Adipocyte (in vitro differentiated cells): ENCODE results near the gene BARX1.

Source experiments
- DNase-seq: peaks from one replicate; pipeline ENCODE4 v3.0.0-alpha.2; 2015; ENCODE audit warnings: low read depth
- H3K27me3 ChIP-seq: replicated peaks from 2 replicates; pipeline ENCODE4 v1.7.0; 2013; ENCODE audit warnings: mild to moderate bottlenecking, low read length, moderate library complexity; ENCODE audit not compliant: control insufficient read depth, insufficient read depth
- H3K36me3 ChIP-seq: 2 replicates; pipeline ENCODE4 v1.7.0; 2013; ENCODE audit warnings: low read length, mild to moderate bottlenecking, moderate library complexity; ENCODE audit not compliant: control insufficient read depth, insufficient read depth, severe bottlenecking
- H3K4me1 ChIP-seq: 2 replicates; pipeline ENCODE4 v1.7.0; 2013; ENCODE audit warnings: mild to moderate bottlenecking, low read length, moderate library complexity; ENCODE audit not compliant: control insufficient read depth, insufficient read depth
- H3K4me3 ChIP-seq: 2 replicates; pipeline ENCODE4 v1.7.0; 2013; ENCODE audit warnings: mild to moderate bottlenecking, low read length, moderate library complexity
- H3K9ac ChIP-seq: 2 replicates; pipeline ENCODE4 v1.7.0; 2013; ENCODE audit warnings: mild to moderate bottlenecking, low read length, moderate library complexity
- H3K9me3 ChIP-seq: 2 replicates; pipeline ENCODE4 v1.7.0; 2013; ENCODE audit warnings: mild to moderate bottlenecking, low read length, moderate library complexity; ENCODE audit not compliant: control insufficient read depth

BARX1 gene

DNA sequence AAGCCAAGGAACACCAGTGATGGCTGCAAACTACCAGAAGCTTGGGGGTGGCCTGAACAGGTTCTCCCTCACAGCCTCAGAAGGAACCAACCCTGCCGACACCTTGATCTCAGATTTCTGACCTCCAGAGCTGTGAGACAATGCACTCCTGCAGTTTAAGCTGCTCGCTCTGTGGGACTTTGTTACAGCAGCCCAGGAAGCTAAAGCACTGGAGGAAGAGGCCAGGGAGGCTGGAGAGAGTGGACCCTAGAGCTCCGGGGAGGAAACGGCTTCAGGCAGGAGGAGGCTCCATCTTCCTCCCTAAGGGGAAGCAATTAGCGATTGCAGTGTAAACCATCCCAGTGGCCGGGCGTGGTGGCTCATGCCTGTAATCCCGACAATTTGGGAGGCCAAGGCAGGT is 25.1 kb downstream of the BARX1 start:
- Histone ChIP-seq H3K9ac (no peak overlapping the region), H3K27me3 (peaks cover 26% of the 10 kb centered on the region), H3K36me3 (no peaks in the 10 kb centered on the region), H3K4me1 (no peaks in the 10 kb centered on the region), H3K9me3 (no peaks in the 10 kb centered on the region), H3K4me3 (no peak overlapping the region)
- no peak for DNase-seq

DNA sequence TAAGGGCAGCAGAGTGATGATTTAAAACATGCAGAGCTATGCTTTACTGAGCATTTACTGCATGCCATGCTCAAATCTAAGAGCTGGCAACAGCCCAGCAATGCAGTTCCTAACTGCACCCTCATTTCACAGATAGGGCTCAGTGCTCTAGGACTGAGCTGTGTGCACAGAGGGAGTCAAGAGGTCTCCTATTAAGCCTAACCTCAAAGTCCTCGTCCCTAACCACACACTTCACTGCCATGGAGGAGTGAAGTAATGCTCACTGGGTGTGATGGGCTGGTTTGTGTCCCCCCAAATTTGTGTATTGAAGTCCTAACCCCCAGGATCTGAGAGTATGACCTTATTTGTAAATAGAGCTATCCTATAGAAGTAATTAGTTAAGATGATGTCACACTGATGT is 25.9 kb downstream of the BARX1 start:
- no peaks in the 10 kb centered on the region for H3K4me1 ChIP-seq
- no peak overlapping the region for H3K4me3 ChIP-seq
- H3K27me3 ChIP-seq = peaks cover 21% of the 10 kb centered on the region
- H3K9ac ChIP-seq = no peak overlapping the region
- DNase-seq = no peak
- H3K9me3 ChIP-seq = no peaks in the 10 kb centered on the region
- no peaks in the 10 kb centered on the region for H3K36me3 ChIP-seq

DNA sequence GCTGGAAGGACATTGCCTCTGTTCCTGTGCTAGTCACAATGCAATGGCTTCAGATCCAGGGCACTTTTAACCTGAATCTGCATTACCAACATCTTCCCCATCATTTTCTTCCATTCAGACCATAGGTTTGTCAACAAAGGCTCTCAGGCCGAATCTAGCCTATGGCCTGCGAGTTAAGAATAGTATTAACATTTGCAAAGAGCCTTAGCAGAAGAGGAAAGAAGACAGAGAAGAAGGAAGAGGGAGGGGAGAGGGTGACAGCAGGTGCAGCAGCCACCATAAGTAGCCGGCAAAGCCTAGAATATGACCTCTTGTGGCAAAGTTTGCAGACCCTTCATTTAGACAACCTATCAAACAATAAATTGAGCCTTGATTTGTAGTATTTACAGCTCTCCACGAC is 32.6 kb downstream of the BARX1 start:
- DNase-seq = no peak
- H3K4me3 ChIP-seq = no peak overlapping the region
- no peaks in the 10 kb centered on the region for H3K4me1 ChIP-seq

DNA sequence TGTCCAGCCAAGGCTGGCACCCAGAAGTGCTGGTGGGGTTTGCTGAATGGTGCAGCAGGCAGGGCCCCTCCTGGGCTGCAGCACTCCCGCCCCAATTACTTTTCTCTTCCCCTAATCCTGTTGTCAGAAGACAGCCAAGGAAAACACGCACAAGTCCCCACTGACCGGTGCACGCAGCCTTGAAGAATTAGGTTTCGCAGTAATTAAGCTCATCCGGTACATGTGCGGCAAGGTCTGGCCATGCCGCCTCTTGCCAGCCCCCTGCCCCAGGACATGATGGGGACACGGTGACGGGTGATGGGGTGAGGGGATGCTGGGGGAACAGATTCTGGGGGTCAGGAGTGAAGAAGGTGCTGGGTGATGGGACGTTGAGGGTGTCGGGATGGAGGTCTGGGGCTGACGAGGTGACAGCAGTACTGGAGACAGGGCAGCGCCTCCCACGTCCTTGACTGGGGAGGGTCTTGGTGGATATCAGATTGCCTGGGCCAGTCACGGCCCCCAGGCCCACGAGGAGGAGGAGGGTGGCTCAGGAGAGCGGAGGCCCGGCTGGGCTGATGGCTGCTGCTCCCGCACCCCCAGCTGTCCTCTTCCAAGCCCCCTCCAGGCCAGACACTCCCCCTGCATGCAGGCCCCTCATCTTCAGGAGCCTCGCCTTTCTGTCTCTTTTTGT is 34.9 kb downstream of the BARX1 start:
- H3K4me1 ChIP-seq = no peaks in the 10 kb centered on the region
- H3K36me3 ChIP-seq = no peaks in the 10 kb centered on the region
- no peak overlapping the region for H3K9ac ChIP-seq
- DNase-seq = no peak
- H3K27me3 ChIP-seq = peaks cover 5% of the 10 kb centered on the region
- H3K4me3 ChIP-seq = no peak overlapping the region
- H3K9me3 ChIP-seq = no peaks in the 10 kb centered on the region

More for the DNA sequence above, 32.6 kb downstream of the BARX1 start:
- H3K27me3 ChIP-seq = peaks cover 2% of the 10 kb centered on the region
- no peak overlapping the region for H3K9ac ChIP-seq
- no peaks in the 10 kb centered on the region for H3K9me3 ChIP-seq
- H3K36me3 ChIP-seq = no peaks in the 10 kb centered on the region

DNA sequence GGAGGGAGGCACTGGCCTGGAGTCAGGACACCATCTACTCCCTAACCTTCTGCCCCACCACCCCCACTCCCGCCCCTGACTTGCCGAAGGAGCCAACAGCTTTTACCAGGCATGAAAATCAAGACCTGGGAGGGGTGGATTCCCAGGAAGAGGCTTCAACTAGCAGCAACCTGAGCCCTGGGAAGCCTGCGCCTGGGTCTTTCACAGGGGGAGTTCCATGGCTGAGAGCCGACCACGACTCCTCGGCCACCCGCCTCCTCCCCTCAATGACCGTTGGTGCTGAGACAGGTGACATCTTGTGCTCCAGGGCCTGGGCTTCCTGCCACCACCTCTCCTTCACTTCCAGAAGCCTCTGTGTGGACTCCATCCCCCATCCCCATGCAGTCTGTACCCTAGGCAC is 37.1 kb downstream of the BARX1 start:
- DNase-seq = no peak

DNA sequence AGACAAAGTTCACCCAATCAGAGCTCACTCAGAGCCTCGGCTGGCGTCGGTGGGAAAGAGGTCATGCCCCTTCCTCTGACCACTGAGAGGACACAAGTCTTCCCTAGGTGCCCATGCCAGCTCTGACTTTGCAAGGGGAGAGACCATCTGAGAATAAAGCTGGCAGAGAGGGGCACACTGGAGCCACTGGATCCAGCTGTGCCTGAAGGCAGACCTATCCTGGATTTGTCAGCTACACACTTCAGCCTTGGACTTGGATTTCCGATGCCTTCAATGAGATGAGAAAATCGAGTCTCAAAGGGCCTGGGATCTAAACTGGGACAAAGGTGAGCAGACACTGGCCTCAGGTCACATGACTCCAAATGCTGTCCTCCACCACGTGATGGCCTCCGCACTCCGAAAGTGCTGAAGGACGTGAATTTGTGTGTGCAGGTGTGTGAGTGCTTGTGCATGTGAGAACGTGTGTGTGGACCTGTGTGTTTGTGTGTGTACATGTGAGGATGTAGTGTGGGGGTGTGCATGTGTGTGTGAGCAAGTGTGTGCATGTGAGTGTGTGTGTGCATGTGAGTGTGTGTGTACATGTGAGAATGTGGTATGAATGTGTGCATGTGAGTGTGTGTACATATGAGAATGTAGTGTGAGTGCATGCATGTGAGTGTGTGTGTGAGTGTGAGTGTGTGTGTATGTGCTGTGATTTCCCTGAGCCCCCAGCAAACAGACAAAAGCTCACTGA is 37.9 kb downstream of the BARX1 start:
- H3K4me3 ChIP-seq = no peak overlapping the region
- H3K9me3 ChIP-seq = no peaks in the 10 kb centered on the region
- DNase-seq = no peak
- peaks cover 9% of the 10 kb centered on the region for H3K27me3 ChIP-seq
- no peak overlapping the region for H3K9ac ChIP-seq
- H3K4me1 ChIP-seq = no peaks in the 10 kb centered on the region
- H3K36me3 ChIP-seq = no peaks in the 10 kb centered on the region

More for the DNA sequence above, 37.1 kb downstream of the BARX1 start:
- H3K9me3 ChIP-seq = no peaks in the 10 kb centered on the region
- no peak overlapping the region for H3K9ac ChIP-seq
- H3K4me3 ChIP-seq = no peak overlapping the region
- peaks cover 5% of the 10 kb centered on the region for H3K27me3 ChIP-seq
- no peaks in the 10 kb centered on the region for H3K36me3 ChIP-seq
- H3K4me1 ChIP-seq = no peaks in the 10 kb centered on the region

DNA sequence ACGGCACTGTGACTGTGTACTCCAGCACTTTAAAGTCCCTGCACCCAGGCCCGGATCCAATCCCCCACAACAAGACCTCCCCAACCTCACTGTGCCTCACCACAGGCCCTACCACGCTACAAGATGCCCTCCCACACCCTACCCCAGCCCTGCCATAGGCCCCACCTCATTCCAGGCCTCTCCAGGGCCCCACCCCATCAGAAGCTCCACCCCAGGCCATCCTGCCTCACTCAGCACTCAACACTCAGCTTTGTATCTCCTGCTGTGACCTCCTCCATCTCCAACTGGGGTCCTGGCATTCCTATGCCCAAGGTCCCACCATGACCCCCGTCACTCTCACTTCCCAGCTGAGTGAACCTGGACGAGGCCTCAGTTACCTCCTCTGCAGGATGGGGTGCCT is 38.8 kb downstream of the BARX1 start:
- no peak for DNase-seq

GRCh38 chr9:93911801-93912554 is 43.2 kb downstream of the BARX1 start:
- no peaks in the 10 kb centered on the region for H3K4me1 ChIP-seq
- peaks cover 3% of the 10 kb centered on the region for H3K9me3 ChIP-seq
- H3K9ac ChIP-seq = no peak overlapping the region
- H3K27me3 ChIP-seq = peaks cover 26% of the 10 kb centered on the region
- H3K4me3 ChIP-seq = no peak overlapping the region
- H3K36me3 ChIP-seq = no peaks in the 10 kb centered on the region
- DNase-seq = no peak

More for the DNA sequence above, 38.8 kb downstream of the BARX1 start:
- Histone ChIP-seq H3K9ac (no peak overlapping the region), H3K9me3 (no peaks in the 10 kb centered on the region), H3K27me3 (peaks cover 16% of the 10 kb centered on the region), H3K4me1 (no peaks in the 10 kb centered on the region), H3K36me3 (no peaks in the 10 kb centered on the region), H3K4me3 (no peak overlapping the region)

DNA sequence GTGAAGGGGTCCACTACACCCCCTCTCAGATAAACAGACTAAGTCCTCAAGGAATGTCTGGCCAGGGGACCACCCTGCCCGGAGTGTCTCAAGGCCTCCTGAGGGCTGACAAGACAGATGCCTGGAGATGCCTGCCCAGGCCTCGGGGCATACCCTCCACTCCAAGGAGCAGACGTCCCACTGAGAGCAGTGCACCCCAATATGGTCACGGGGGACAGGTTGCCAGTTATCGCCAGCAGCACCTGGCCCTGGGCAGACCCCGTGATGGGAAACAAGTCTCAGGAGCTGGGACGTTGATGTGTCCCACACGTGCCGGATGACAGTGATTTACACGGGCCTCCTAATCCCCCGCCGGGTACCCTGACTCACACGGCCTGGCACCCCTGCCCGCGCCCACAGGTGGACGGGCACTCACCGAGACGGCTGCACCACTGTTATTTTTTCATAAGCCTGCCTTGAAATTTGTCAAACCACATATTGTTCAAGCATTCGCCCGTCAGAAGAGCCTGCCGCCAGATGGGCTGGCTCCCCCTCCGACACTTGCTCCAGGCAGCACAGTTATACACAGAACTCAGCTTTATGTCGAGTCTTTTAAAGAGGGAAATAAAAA is 43.9 kb downstream of the BARX1 start:
- Histone ChIP-seq H3K9ac (no peak overlapping the region), H3K4me1 (no peaks in the 10 kb centered on the region), H3K36me3 (no peaks in the 10 kb centered on the region), H3K27me3 (peaks cover 26% of the 10 kb centered on the region), H3K9me3 (peaks cover 5% of the 10 kb centered on the region), H3K4me3 (no peak overlapping the region)
- no peak for DNase-seq

DNA sequence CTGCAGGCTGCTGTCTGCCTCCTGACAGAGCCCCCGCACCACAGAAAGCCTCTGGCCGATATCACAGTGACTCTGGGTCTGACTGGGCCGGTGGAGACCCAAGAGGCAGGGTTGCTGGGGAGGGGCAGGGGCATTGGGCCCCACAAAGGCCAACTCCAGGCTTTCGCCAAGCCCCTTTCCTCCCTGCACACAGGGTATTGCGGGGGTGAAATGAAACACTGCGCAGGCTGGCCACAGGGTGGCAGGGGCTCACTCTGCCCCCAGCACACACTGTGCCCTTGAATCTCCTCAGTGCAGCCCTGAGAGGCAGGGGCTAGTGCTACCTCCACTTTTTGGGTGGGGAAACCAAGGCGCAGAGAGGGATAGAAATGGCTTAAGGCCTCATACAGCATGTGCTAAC is 44.6 kb downstream of the BARX1 start:
- Histone ChIP-seq H3K36me3 (no peaks in the 10 kb centered on the region), H3K4me1 (no peaks in the 10 kb centered on the region), H3K9ac (no peak overlapping the region), H3K27me3 (peaks cover 26% of the 10 kb centered on the region), H3K9me3 (peaks cover 5% of the 10 kb centered on the region), H3K4me3 (no peak overlapping the region)
- no peak for DNase-seq

DNA sequence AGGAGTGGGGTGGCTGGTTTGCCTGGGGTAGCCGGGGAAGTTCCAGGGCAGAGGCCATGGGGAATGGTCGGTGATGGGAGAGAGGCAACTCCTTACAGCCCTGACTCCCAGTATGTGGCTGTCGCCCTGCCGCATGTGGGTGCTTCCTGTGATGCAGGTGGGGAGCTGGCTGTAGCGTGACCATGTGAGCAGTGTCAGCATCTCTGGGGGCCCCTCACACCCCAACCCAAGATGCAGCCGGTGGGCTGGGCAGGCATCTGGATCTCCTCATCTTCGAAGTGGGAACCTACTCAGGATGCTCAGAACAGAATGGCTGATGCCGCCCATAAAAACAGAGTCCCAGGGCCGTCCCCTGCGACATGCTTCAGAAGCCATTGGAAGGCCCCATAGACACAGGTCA is 45.0 kb downstream of the BARX1 start:
- Histone ChIP-seq H3K4me1 (no peaks in the 10 kb centered on the region), H3K9me3 (peaks cover 5% of the 10 kb centered on the region), H3K9ac (no peak overlapping the region), H3K36me3 (no peaks in the 10 kb centered on the region), H3K4me3 (no peak overlapping the region), H3K27me3 (peaks cover 26% of the 10 kb centered on the region)
- DNase-seq = no peak
